GM23338 (cell line): Measurements from ENCODE around the gene LAMC2. TPM values are rescaled to one million over a fixed set of nuclear protein-coding genes. Genes with fewer than 3 reads are reported as not detected.

ENCODE experiments used
- ATAC-seq: fragments of 200-7000 bp; cut with Tn5 transposase; 3 replicates; pipeline ENCODE4 v1.9.1; 2020
- DNase-seq: peaks from one replicate; pipeline ENCODE4 v3.0.0-alpha.2; 2015; ENCODE audit warnings: low spot score
- H2AFZ ChIP-seq: fragments of 200-600 bp; sonication (generic); 2 replicates; pipeline ENCODE4 v1.8.0; 2016; ENCODE audit warnings: antibody characterized with exemption, mild to moderate bottlenecking, moderate library complexity
- H3F3A ChIP-seq: fragments of 200-600 bp; sonication (generic); replicated peaks from 2 replicates; pipeline ENCODE4 v1.8.0; 2017; ENCODE audit warnings: antibody characterized with exemption, mixed run types, low read depth
- H3K27ac ChIP-seq: fragments of 200-600 bp; sonication (generic); 2 replicates; pipeline ENCODE4 v1.6.1; 2016; ENCODE audit warnings: low read depth
- H3K27me3 ChIP-seq: fragments of 200-600 bp; sonication (generic); 2 replicates; pipeline ENCODE4 v1.8.0; 2016; ENCODE audit warnings: mild to moderate bottlenecking, mixed run types, moderate library complexity; ENCODE audit not compliant: insufficient read depth
- H3K36me3 ChIP-seq: fragments of 200-600 bp; sonication (generic); 2 replicates; pipeline ENCODE4 v1.8.0; 2016; ENCODE audit warnings: mild to moderate bottlenecking; ENCODE audit not compliant: insufficient read depth
- H3K4me1 ChIP-seq: fragments of 200-600 bp; sonication (generic); 2 replicates; pipeline ENCODE4 v1.8.0; 2016; ENCODE audit warnings: mild to moderate bottlenecking, moderate library complexity; ENCODE audit not compliant: insufficient read depth
- H3K4me2 ChIP-seq: fragments of 200-600 bp; sonication (generic); 2 replicates; pipeline ENCODE4 v1.7.1; 2017; ENCODE audit warnings: mixed run types
- H3K4me3 ChIP-seq: fragments of 200-600 bp; sonication (generic); 2 replicates; pipeline ENCODE4 v1.6.1; 2016; ENCODE audit warnings: mixed run types
- H3K79me2 ChIP-seq: fragments of 200-600 bp; sonication (generic); replicated peaks from 2 replicates; pipeline ENCODE4 v1.8.0; 2017; ENCODE audit warnings: mild to moderate bottlenecking; ENCODE audit not compliant: insufficient read depth
- H3K9me2 ChIP-seq: fragments of 200-600 bp; sonication (generic); 2 replicates; pipeline ENCODE4 v1.8.0; 2017; ENCODE audit not compliant: insufficient read depth
- H4K20me1 ChIP-seq: fragments of 200-600 bp; sonication (generic); replicated peaks from 2 replicates; pipeline ENCODE4 v1.8.0; 2017; ENCODE audit warnings: mild to moderate bottlenecking; ENCODE audit not compliant: insufficient read depth
- H3K27ac Mint-ChIP-seq: 2 replicates; pipeline ENCODE4 v1.8.0; 2020; ENCODE audit warnings: inconsistent platforms, mild to moderate bottlenecking, moderate library complexity, mixed read lengths
- H3K27me3 Mint-ChIP-seq: 3 replicates; pipeline ENCODE4 v1.8.0; 2022; ENCODE audit warnings: low read depth, mild to moderate bottlenecking, moderate library complexity, mixed read lengths, inconsistent platforms; ENCODE audit not compliant: insufficient read depth, poor library complexity
- H3K36me3 Mint-ChIP-seq: 3 replicates; pipeline ENCODE4 v1.8.0; 2021; ENCODE audit warnings: low read depth, mild to moderate bottlenecking, inconsistent platforms, moderate library complexity, mixed read lengths
- H3K4me1 Mint-ChIP-seq: 3 replicates; pipeline ENCODE4 v1.8.0; 2020; ENCODE audit warnings: mild to moderate bottlenecking, inconsistent platforms, mixed read lengths
- H3K4me3 Mint-ChIP-seq: 3 replicates; pipeline ENCODE4 v1.8.0; 2021; ENCODE audit warnings: moderate library complexity, mild to moderate bottlenecking, inconsistent platforms, mixed read lengths
- H3K9me3 Mint-ChIP-seq: 3 replicates; pipeline ENCODE4 v1.8.0; 2020; ENCODE audit warnings: moderate library complexity, mild to moderate bottlenecking, inconsistent platforms, mixed read lengths
- CREB1 ChIP-seq: fragments of 250-450 bp; sonication (Bioruptor Pico); IDR thresholded peaks from 2 replicates; pipeline ENCODE4 v1.5.0; 2020; ENCODE audit warnings: low read depth, mild to moderate bottlenecking, moderate library complexity
- EZH2 ChIP-seq: fragments of 200-600 bp; sonication (generic); IDR thresholded peaks from one replicate; pipeline ENCODE4 v1.8.0; 2017; ENCODE audit warnings: antibody characterized with exemption, mild to moderate bottlenecking, low read depth; ENCODE audit not compliant: unreplicated experiment
- EZH2phosphoT487 ChIP-seq: fragments of 200-600 bp; sonication (generic); IDR thresholded peaks from one replicate; pipeline ENCODE4 v1.8.1; 2018; ENCODE audit warnings: antibody characterized with exemption; ENCODE audit not compliant: unreplicated experiment
- JUNB ChIP-seq: IDR thresholded peaks from one replicate; pipeline ENCODE4 v1.6.1; 2016; ENCODE audit warnings: antibody characterized with exemption; ENCODE audit not compliant: unreplicated experiment
- NANOG ChIP-seq: IDR thresholded peaks from 2 replicates; pipeline ENCODE4 v1.6.1; 2016; ENCODE audit warnings: antibody characterized with exemption, borderline replicate concordance
- POLR2AphosphoS5 ChIP-seq: IDR thresholded peaks from 2 replicates; pipeline ENCODE4 v1.6.1; 2016; ENCODE audit warnings: antibody characterized with exemption, low read depth
- STAT1 ChIP-seq: IDR thresholded peaks from one replicate; pipeline ENCODE4 v1.6.1; 2016; ENCODE audit warnings: antibody characterized with exemption; ENCODE audit not compliant: unreplicated experiment
- ZNF114 ChIP-seq: fragments of 250-450 bp; sonication (Bioruptor Pico); IDR thresholded peaks from 2 replicates; pipeline ENCODE4 v1.5.0; 2020; ENCODE audit warnings: mild to moderate bottlenecking, moderate library complexity
- ZNF331 ChIP-seq: fragments of 250-450 bp; sonication (Bioruptor Pico); IDR thresholded peaks from 2 replicates; pipeline ENCODE4 v1.5.0; 2020; ENCODE audit warnings: low read depth, mild to moderate bottlenecking, moderate library complexity
- polyA plus RNA-seq: library from polyadenylated mRNA; unstranded; fragments of >200 nt; fragmentation: Nextera tagmentation; extraction: Ambion mirVana; gene quantifications from 2 replicates; pipeline ENCODE4 v1.2.1, GENCODE V29; 2016
- total RNA-seq: library from RNA; depleted of rRNA; stranded (reverse); fragments of >200 nt; shearing (Covaris generic); gene quantifications from 2 replicates; pipeline ENCODE4 v1.2.3, GENCODE V29; 2014
- TF ChIP-seq, protein P1 (sequence below): IDR thresholded peaks from one replicate; pipeline ENCODE4 v1.6.1; 2018; ENCODE audit warnings: antibody characterized with exemption; ENCODE audit not compliant: unreplicated experiment
- TF ChIP-seq, protein P2 (sequence below): IDR thresholded peaks from 2 replicates; pipeline ENCODE4 v1.6.1; 2016; ENCODE audit warnings: antibody characterized with exemption
- TF ChIP-seq, protein P3 (sequence below), 2 experiments: fragments of 200-600 bp in 1 of 2; sonication (generic) in 1 of 2; conservative IDR thresholded peaks; 2 replicates each; pipeline versions ENCODE4 v1.5.1 to v1.6.1; 2016 to 2017; ENCODE audit warnings: antibody characterized with exemption in 2 of 2, low read depth in 2 of 2, mild to moderate bottlenecking in 2 of 2, moderate library complexity in 1 of 2

Gene LAMC2
- total and polyA plus RNA-seq, 2 experiments from 2014 or later: 4.3 to 19.5 TPM

DNA sequence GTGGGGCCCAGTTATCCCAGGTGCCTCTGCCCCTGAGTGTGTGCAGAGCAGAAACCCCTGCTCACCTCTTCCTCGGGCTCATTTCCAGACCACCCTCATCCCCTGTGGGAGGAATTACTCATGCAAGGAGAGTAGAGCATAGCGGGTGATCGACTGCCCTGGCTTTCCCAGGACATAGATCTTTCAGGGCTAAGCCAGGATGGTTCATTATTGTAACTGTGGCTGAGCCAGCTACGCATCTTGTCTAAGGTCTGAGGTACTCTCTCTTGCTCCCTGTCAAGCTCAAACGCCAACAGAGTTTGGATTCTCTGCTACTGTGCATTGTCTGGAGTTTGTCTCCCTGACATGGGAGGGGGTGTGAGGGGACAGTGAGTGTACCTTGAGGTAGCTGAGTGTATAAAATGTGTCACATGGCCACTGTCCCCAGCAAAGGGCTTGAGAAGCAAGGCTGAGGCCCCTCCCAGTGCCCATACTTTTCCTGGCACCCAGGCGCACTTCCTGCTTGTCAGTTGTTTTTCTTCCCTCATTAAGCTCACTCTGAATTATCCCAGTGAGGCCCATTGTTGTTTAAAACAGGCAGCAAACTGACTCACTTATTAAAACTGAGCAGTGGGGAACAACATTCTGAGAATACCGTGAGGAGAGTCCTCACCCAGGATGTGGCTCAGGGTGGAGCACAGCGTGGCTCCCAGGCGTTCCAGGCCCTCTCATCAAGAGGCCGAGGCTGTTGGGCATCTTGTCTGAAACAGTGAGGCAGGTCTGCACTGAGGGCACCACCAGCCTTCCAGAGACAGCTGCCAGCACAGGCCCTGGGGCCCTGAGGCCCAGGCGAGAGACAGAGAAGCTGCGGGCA lies 92.9 kb downstream of the LAMC2 start:
- Histone ChIP-seq H3K27ac (peak overlapping the region; percentile 88), H3F3A (peaks cover 6% of the 10 kb centered on the region; the same call in 1 of the 2 replicates), H4K20me1 (no peaks in the 10 kb centered on the region), H3K4me1 (peaks cover 18% of the 10 kb centered on the region), H3K36me3 (no peaks in the 10 kb centered on the region), H3K4me2 (0 out of 2 replicates have a peak overlapping the region, but pooled peaks have one; percentile 43), H3K4me3 (no peak overlapping the region), H2AFZ (peak overlapping the region; percentile 59; the same call in 1 of the 2 replicates), H3K27me3 (no peaks in the 10 kb centered on the region), H3K79me2 (no peaks in the 10 kb centered on the region), H3K9me2 (no peaks in the 10 kb centered on the region)
- H3K9me3 Mint-ChIP-seq: no peaks in the 10 kb centered on the region; the same call in 2 of the 3 replicates
- peaks cover 32% of the 10 kb centered on the region for H3K4me1 Mint-ChIP-seq
- ATAC-seq (no peak; the same call in 2 of the 3 replicates), DNase-seq (no peak)
- H3K27me3 Mint-ChIP-seq: no peaks in the 10 kb centered on the region
- peak overlapping the region; percentile 65 for H3K27ac Mint-ChIP-seq
- H3K4me3 Mint-ChIP-seq: no peak overlapping the region
- TF ChIP-seq EZH2 (no peak), JUNB (no peak), ZNF114 (CRISPR knock-in tag) (no peak), EZH2phosphoT487 (no peak)
- TF ChIP-seq, protein P1, sequence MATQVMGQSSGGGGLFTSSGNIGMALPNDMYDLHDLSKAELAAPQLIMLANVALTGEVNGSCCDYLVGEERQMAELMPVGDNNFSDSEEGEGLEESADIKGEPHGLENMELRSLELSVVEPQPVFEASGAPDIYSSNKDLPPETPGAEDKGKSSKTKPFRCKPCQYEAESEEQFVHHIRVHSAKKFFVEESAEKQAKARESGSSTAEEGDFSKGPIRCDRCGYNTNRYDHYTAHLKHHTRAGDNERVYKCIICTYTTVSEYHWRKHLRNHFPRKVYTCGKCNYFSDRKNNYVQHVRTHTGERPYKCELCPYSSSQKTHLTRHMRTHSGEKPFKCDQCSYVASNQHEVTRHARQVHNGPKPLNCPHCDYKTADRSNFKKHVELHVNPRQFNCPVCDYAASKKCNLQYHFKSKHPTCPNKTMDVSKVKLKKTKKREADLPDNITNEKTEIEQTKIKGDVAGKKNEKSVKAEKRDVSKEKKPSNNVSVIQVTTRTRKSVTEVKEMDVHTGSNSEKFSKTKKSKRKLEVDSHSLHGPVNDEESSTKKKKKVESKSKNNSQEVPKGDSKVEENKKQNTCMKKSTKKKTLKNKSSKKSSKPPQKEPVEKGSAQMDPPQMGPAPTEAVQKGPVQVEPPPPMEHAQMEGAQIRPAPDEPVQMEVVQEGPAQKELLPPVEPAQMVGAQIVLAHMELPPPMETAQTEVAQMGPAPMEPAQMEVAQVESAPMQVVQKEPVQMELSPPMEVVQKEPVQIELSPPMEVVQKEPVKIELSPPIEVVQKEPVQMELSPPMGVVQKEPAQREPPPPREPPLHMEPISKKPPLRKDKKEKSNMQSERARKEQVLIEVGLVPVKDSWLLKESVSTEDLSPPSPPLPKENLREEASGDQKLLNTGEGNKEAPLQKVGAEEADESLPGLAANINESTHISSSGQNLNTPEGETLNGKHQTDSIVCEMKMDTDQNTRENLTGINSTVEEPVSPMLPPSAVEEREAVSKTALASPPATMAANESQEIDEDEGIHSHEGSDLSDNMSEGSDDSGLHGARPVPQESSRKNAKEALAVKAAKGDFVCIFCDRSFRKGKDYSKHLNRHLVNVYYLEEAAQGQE: no peak
- no peaks in the 10 kb centered on the region for H3K36me3 Mint-ChIP-seq

DNA sequence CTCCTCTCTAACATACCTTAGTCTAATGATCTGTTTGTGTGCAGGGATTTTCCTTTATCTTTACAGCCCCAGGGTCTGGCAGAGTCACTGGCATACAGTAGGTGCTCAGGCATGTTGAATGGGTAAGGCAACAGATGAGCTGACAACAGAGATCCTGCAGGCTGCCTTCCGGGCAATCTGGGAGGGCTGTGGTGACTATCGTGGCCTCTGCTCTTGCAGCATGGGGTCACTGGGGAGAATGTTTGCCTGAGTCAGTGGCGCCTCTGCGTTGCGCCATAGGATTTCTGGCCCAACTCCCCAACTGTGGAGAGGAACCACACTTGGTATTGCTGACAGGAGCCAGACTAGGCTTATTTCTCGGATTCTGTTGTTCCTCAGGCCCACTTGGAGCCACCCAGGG lies 93.8 kb downstream of the LAMC2 start:
- Histone ChIP-seq H3K36me3 (no peaks in the 10 kb centered on the region), H3K27me3 (no peaks in the 10 kb centered on the region), H3K27ac (0 out of 2 replicates have a peak overlapping the region, but pooled peaks have one; percentile 88), H3F3A (peaks cover 6% of the 10 kb centered on the region; the same call in 1 of the 2 replicates), H3K9me2 (no peaks in the 10 kb centered on the region), H3K4me2 (no peak overlapping the region), H3K79me2 (no peaks in the 10 kb centered on the region), H2AFZ (no peak overlapping the region), H3K4me1 (peaks cover 18% of the 10 kb centered on the region), H4K20me1 (no peaks in the 10 kb centered on the region), H3K4me3 (no peak overlapping the region)
- ATAC-seq (no peak), DNase-seq (no peak)
- Mint-ChIP-seq H3K4me1 (peaks cover 32% of the 10 kb centered on the region), H3K27ac (no peak overlapping the region), H3K27me3 (no peaks in the 10 kb centered on the region), H3K4me3 (no peak overlapping the region), H3K36me3 (no peaks in the 10 kb centered on the region), H3K9me3 (no peaks in the 10 kb centered on the region; the same call in 2 of the 3 replicates)
- no peak for TF ChIP-seq ZNF331 (CRISPR knock-in tag)
- TF ChIP-seq, protein P1: no peak
- TF ChIP-seq CREB1: no peak
- TF ChIP-seq EZH2: no peak
- TF ChIP-seq STAT1: no peak
- TF ChIP-seq ZNF114 (CRISPR knock-in tag): no peak
- no peak for TF ChIP-seq EZH2phosphoT487
- no peak for TF ChIP-seq NANOG
- TF ChIP-seq JUNB: no peak
- TF ChIP-seq, protein P2, sequence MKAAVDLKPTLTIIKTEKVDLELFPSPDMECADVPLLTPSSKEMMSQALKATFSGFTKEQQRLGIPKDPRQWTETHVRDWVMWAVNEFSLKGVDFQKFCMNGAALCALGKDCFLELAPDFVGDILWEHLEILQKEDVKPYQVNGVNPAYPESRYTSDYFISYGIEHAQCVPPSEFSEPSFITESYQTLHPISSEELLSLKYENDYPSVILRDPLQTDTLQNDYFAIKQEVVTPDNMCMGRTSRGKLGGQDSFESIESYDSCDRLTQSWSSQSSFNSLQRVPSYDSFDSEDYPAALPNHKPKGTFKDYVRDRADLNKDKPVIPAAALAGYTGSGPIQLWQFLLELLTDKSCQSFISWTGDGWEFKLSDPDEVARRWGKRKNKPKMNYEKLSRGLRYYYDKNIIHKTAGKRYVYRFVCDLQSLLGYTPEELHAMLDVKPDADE: no peak
- TF ChIP-seq, protein P3, sequence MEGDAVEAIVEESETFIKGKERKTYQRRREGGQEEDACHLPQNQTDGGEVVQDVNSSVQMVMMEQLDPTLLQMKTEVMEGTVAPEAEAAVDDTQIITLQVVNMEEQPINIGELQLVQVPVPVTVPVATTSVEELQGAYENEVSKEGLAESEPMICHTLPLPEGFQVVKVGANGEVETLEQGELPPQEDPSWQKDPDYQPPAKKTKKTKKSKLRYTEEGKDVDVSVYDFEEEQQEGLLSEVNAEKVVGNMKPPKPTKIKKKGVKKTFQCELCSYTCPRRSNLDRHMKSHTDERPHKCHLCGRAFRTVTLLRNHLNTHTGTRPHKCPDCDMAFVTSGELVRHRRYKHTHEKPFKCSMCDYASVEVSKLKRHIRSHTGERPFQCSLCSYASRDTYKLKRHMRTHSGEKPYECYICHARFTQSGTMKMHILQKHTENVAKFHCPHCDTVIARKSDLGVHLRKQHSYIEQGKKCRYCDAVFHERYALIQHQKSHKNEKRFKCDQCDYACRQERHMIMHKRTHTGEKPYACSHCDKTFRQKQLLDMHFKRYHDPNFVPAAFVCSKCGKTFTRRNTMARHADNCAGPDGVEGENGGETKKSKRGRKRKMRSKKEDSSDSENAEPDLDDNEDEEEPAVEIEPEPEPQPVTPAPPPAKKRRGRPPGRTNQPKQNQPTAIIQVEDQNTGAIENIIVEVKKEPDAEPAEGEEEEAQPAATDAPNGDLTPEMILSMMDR (conservative IDR thresholded peaks at IDR 0.05; ENCODE audit: low read depth in 2 of 2): no peak
- no peak for TF ChIP-seq POLR2AphosphoS5
